Panc1 (cell line): ENCODE measurements around the gene LAMB4. TPM values are rescaled to one million over a fixed set of nuclear protein-coding genes. Genes with fewer than 3 reads are reported as not detected.

Source experiments
- ATAC-seq: fragments of 200-7000 bp; cut with Tn5 transposase; 2 replicates; pipeline ENCODE4 v1.9.1; 2020; ENCODE audit warnings: mild to moderate bottlenecking, moderate library complexity
- BruUV-seq: library from RNA; stranded (reverse); fragments of 400-500 nt; replicated peaks from 2 replicates; lab custom pipeline; 2021; lab: Mats Ljungman, UMichigan
- CTCF ChIA-PET: fragments of 300-600 bp; sonication (Branson Sonifier 250); formaldehyde crosslinking; loops from one replicate; lab custom pipeline; 2022; ENCODE audit warnings: antibody characterized with exemption; lab: Charles Lee
- POLR2A ChIA-PET: fragments of 300-600 bp; sonication (Branson Sonifier 250); formaldehyde crosslinking; loops from one replicate; lab custom pipeline; 2022; ENCODE audit warnings: antibody characterized with exemption; lab: Charles Lee
- DNase-seq: peaks from one replicate; pipeline ENCODE4 v3.0.0-alpha.2; 2010; ENCODE audit warnings: low read depth, low spot score
- H3K27ac ChIP-seq: 2 replicates; pipeline ENCODE4 v1.5.1; 2011; ENCODE audit warnings: mild to moderate bottlenecking, low read length, inconsistent platforms
- H3K27me3 ChIP-seq: fragments of 200-500 bp; sonication (Bioruptor generic); 2 replicates; pipeline ENCODE4 v1.6.0; 2014; ENCODE audit warnings: low read length, inconsistent platforms; ENCODE audit not compliant: control insufficient read depth, insufficient read depth
- H3K36me3 ChIP-seq: fragments of 200-500 bp; sonication (Bioruptor generic); 2 replicates; pipeline ENCODE4 v1.5.1; 2014; ENCODE audit warnings: inconsistent platforms, mild to moderate bottlenecking, low read length, moderate library complexity; ENCODE audit not compliant: control insufficient read depth, insufficient read depth
- H3K4me1 ChIP-seq: 2 replicates; pipeline ENCODE4 v1.5.1; 2011; ENCODE audit warnings: inconsistent platforms, mild to moderate bottlenecking, low read length, moderate library complexity; ENCODE audit not compliant: control insufficient read depth, insufficient read depth
- H3K4me3 ChIP-seq, 2 experiments: 2 replicates each; pipeline ENCODE4 v1.5.1; 2011 to 2012; ENCODE audit warnings: low read depth in 2 of 2, low read length in 2 of 2, mild to moderate bottlenecking in 2 of 2, inconsistent platforms in 1 of 2, moderate library complexity in 1 of 2
- H3K9me3 ChIP-seq: fragments of 200-500 bp; sonication (Bioruptor generic); 2 replicates; pipeline ENCODE4 v1.5.1; 2014; ENCODE audit warnings: low read depth, mild to moderate bottlenecking, inconsistent platforms, low read length, moderate library complexity; ENCODE audit not compliant: control insufficient read depth, insufficient read depth
- POLR2AphosphoS5 ChIP-seq: IDR thresholded peaks from 2 replicates; pipeline ENCODE4 v1.6.1; 2012; ENCODE audit warnings: mild to moderate bottlenecking, low read depth, low read length, moderate library complexity
- REST ChIP-seq, 2 experiments: IDR thresholded peaks; 2 replicates each; pipeline ENCODE4 v1.6.1; 2011 to 2012; ENCODE audit warnings: low read depth in 2 of 2, control low read depth in 1 of 2, low read length in 1 of 2, mild to moderate bottlenecking in 1 of 2, moderate library complexity in 1 of 2; ENCODE audit not compliant: insufficient read depth in 1 of 2
- SIN3A ChIP-seq: IDR thresholded peaks from 2 replicates; pipeline ENCODE4 v1.6.1; 2012; ENCODE audit warnings: low read depth, mild to moderate bottlenecking, low read length, moderate library complexity, borderline replicate concordance; ENCODE audit not compliant: insufficient read depth
- TCF7L2 ChIP-seq: IDR thresholded peaks from 2 replicates; pipeline ENCODE4 v1.6.1; 2011; ENCODE audit warnings: mild to moderate bottlenecking, low read depth, low read length, inconsistent platforms
- in situ Hi-C: cut with HindIII; loops from 2 replicates; pipeline ENCODE4 v1.10.0; 2016; ENCODE audit warnings: low sequenced_read_pairs, low pct_unique_long_range_greater_than_20kb
- intact Hi-C: fragments of 100-400 bp; cut with micrococcal nuclease; formaldehyde crosslinking; loops from one replicate; pipeline ENCODE4 v1.10.0; 2022; ENCODE audit not compliant: unreplicated experiment
- total RNA-seq: library from RNA; stranded (reverse); gene quantifications from one replicate; pipeline ENCODE4 v1.2.1, GENCODE V29; 2021; ENCODE audit not compliant: unreplicated experiment
- TF ChIP-seq, protein P1 (sequence below): fragments of 450-650 bp; IDR thresholded peaks from 2 replicates; pipeline ENCODE4 v1.5.1; 2017; ENCODE audit warnings: mild to moderate bottlenecking

The LAMB4 gene
- total RNA-seq, 1 experiment from 2014 or later: not detected

DNA sequence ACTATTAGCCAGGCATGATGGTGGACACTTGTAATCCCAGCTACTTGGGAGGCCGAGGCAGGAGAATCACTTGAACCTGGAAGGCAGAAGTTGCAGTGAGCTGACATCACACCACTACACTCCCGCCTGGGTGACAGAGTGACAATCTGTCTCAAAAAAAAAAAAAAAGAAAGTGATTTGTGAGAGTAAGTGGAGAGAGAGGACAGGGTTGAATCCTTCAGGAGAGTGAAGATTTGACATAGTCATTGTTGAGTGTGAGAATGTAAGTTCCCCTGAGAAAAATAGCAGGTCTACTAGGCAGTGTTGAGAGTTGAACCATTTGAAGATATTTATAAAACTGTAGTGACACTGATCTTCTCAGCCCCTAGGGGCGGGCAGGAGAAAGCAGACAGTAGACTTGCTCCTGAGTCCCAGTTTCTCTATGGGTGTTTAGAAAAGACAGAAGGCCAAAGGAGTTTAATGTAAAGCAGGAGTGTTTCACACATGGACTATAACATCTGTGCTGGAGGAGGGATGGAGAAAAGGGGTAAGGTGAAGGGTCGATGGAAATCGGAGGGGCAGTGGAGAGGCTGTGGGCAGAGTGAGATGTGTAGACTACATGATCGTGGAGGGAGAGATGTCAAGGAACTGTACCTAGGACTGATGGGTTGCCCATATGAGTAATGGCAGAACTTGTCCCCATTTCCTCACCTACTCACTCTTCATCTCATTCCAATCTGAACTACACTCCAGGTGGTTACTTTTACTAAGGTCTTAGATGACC, 13.7 kb upstream of the LAMB4 start:
- DNase-seq (no peak), ATAC-seq (no peak)
- no peaks in the 10 kb centered on the region for H3K27me3 ChIP-seq
- in situ Hi-C loops: no loop called here
- H3K4me3 ChIP-seq: no peak overlapping the region
- peak overlapping the region; percentile 45; the same call in 1 of the 2 replicates for H3K27ac ChIP-seq
- H3K4me1 ChIP-seq: peaks cover 4% of the 10 kb centered on the region; the same call in 1 of the 2 replicates
- H3K9me3 ChIP-seq: no peaks in the 10 kb centered on the region
- intact Hi-C loops: loop anchor here (10.0 kb wide), 1 partner anchor 209 kb away; no protein-coding TSS in a partner anchor
- TF ChIP-seq REST (IDR thresholded peaks at IDR 0.05; ENCODE audit: insufficient read depth in 1 of 2, low read depth in 2 of 2, low read length in 1 of 2) (no peak), TCF7L2 (no peak), SIN3A (no peak), POLR2AphosphoS5 (no peak)
- TF ChIP-seq, protein P1, sequence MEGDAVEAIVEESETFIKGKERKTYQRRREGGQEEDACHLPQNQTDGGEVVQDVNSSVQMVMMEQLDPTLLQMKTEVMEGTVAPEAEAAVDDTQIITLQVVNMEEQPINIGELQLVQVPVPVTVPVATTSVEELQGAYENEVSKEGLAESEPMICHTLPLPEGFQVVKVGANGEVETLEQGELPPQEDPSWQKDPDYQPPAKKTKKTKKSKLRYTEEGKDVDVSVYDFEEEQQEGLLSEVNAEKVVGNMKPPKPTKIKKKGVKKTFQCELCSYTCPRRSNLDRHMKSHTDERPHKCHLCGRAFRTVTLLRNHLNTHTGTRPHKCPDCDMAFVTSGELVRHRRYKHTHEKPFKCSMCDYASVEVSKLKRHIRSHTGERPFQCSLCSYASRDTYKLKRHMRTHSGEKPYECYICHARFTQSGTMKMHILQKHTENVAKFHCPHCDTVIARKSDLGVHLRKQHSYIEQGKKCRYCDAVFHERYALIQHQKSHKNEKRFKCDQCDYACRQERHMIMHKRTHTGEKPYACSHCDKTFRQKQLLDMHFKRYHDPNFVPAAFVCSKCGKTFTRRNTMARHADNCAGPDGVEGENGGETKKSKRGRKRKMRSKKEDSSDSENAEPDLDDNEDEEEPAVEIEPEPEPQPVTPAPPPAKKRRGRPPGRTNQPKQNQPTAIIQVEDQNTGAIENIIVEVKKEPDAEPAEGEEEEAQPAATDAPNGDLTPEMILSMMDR: no peak
- no peaks in the 10 kb centered on the region for H3K36me3 ChIP-seq
- CTCF ChIA-PET: no interaction called here
- no TSS peak for BruUV-seq
- POLR2A ChIA-PET: interaction anchor here (0.6 kb wide), 1 partner anchor 140 kb away, joined by 9 read pairs; no protein-coding TSS in a partner anchor

GRCh38 chr7:108142675-108143259, 12.6 kb upstream of the LAMB4 start:
- Histone ChIP-seq H3K4me3 (no peak overlapping the region), H3K27me3 (no peaks in the 10 kb centered on the region), H3K36me3 (no peaks in the 10 kb centered on the region), H3K4me1 (peaks cover 4% of the 10 kb centered on the region; the same call in 1 of the 2 replicates), H3K9me3 (no peaks in the 10 kb centered on the region), H3K27ac (no peak overlapping the region; the same call in 1 of the 2 replicates)
- CTCF ChIA-PET: no interaction called here
- no peak for ATAC-seq
- BruUV-seq: no TSS peak
- DNase-seq: no peak
- POLR2A ChIA-PET: interaction anchor here (0.6 kb wide), 1 partner anchor 139 kb away, joined by 9 read pairs; no protein-coding TSS in a partner anchor
- TF ChIP-seq POLR2AphosphoS5 (no peak), SIN3A (no peak), TCF7L2 (no peak), REST (IDR thresholded peaks at IDR 0.05; ENCODE audit: insufficient read depth in 1 of 2, low read depth in 2 of 2, low read length in 1 of 2) (no peak)
- TF ChIP-seq, protein P1: no peak
- in situ Hi-C loops (no loop called here), intact Hi-C loops (loop anchor here (10.0 kb wide), 1 partner anchor 208 kb away; no protein-coding TSS in a partner anchor)
